ENCODE data around the gene PKNOX2.

Gene PKNOX2

GRCh38 chr11:125313271-125314219, 149.0 kb downstream of the PKNOX2 start:
- Histone ChIP-seq H3K27me3 (no peaks in the 10 kb centered on the region), H3K9ac (no peak overlapping the region), H4K20me1 (no peaks in the 10 kb centered on the region), H3K4me2 (no peak overlapping the region), H3K4me1 (no peaks in the 10 kb centered on the region), H3K27ac (no peak overlapping the region), H3K4me3 (no peak overlapping the region), H3K9me3 (peaks cover 15% of the 10 kb centered on the region), H3K36me3 (no peaks in the 10 kb centered on the region)
- TF ChIP-seq Cebpa-rat (IDR thresholded peaks at IDR 0.05), result no peak

GRCh38 chr11:125314276-125315078, 149.9 kb downstream of the PKNOX2 start:
- H3K36me3 ChIP-seq, result no peaks in the 10 kb centered on the region
- H3K27ac ChIP-seq, result no peak overlapping the region
- no peaks in the 10 kb centered on the region for H4K20me1 ChIP-seq
- no peaks in the 10 kb centered on the region for H3K27me3 ChIP-seq
- H3K9ac ChIP-seq, result no peak overlapping the region
- no peak for TF ChIP-seq Cebpa-rat (IDR thresholded peaks at IDR 0.05)
- no peaks in the 10 kb centered on the region for H3K4me1 ChIP-seq
- H3K4me2 ChIP-seq, result no peak overlapping the region
- no peak overlapping the region for H3K4me3 ChIP-seq
- peaks cover 15% of the 10 kb centered on the region for H3K9me3 ChIP-seq

- Histone ChIP-seq H3K4me3 (no peak overlapping the region), H3K4me1 (no peaks in the 10 kb centered on the region), H3K36me3 (no peaks in the 10 kb centered on the region), H3K4me2 (no peak overlapping the region), H3K27me3 (no peaks in the 10 kb centered on the region), H3K9me3 (peaks cover 15% of the 10 kb centered on the region), H3K27ac (no peak overlapping the region), H4K20me1 (no peaks in the 10 kb centered on the region), H3K9ac (no peak overlapping the region)
- no peak for TF ChIP-seq Cebpa-rat (IDR thresholded peaks at IDR 0.05)
Observed at GRCh38 chr11:125315079-125315740, 150.7 kb downstream of the PKNOX2 start.

- no peaks in the 10 kb centered on the region for H3K27me3 ChIP-seq
- H3K36me3 ChIP-seq, result no peaks in the 10 kb centered on the region
- no peak overlapping the region for H3K4me3 ChIP-seq
Observed at GRCh38 chr11:125317416-125317815, 152.9 kb downstream of the PKNOX2 start.

GRCh38 chr11:125319649-125320048, 155.1 kb downstream of the PKNOX2 start:
- H4K20me1 ChIP-seq, result no peaks in the 10 kb centered on the region
- H3K4me1 ChIP-seq, result no peaks in the 10 kb centered on the region

More at GRCh38 chr11:125317416-125317815, 152.9 kb downstream of the PKNOX2 start:
- Histone ChIP-seq H3K9me3 (peaks cover 15% of the 10 kb centered on the region), H4K20me1 (no peaks in the 10 kb centered on the region), H3K4me2 (no peak overlapping the region), H3K4me1 (no peaks in the 10 kb centered on the region), H3K9ac (no peak overlapping the region), H3K27ac (no peak overlapping the region)
- no peak for TF ChIP-seq Cebpa-rat (IDR thresholded peaks at IDR 0.05)

GRCh38 chr11:125320347-125321076, 156.0 kb downstream of the PKNOX2 start:
- no peaks in the 10 kb centered on the region for H3K27me3 ChIP-seq
- no peaks in the 10 kb centered on the region for H3K36me3 ChIP-seq

More at GRCh38 chr11:125319649-125320048, 155.1 kb downstream of the PKNOX2 start:
- Histone ChIP-seq H3K4me2 (no peak overlapping the region), H3K9ac (no peak overlapping the region), H3K36me3 (no peaks in the 10 kb centered on the region), H3K9me3 (peaks cover 15% of the 10 kb centered on the region), H3K27me3 (no peaks in the 10 kb centered on the region), H3K4me3 (no peak overlapping the region), H3K27ac (no peak overlapping the region)
- TF ChIP-seq Cebpa-rat (IDR thresholded peaks at IDR 0.05), result no peak

GRCh38 chr11:125322289-125322688, 157.7 kb downstream of the PKNOX2 start:
- Histone ChIP-seq H3K4me1 (no peaks in the 10 kb centered on the region), H4K20me1 (no peaks in the 10 kb centered on the region), H3K27me3 (no peaks in the 10 kb centered on the region), H3K4me2 (no peak overlapping the region), H3K4me3 (no peak overlapping the region), H3K36me3 (no peaks in the 10 kb centered on the region), H3K9ac (no peak overlapping the region), H3K9me3 (peaks cover 10% of the 10 kb centered on the region), H3K27ac (no peak overlapping the region)
- no peak for TF ChIP-seq Cebpa-rat (IDR thresholded peaks at IDR 0.05)

More at GRCh38 chr11:125320347-125321076, 156.0 kb downstream of the PKNOX2 start:
- no peaks in the 10 kb centered on the region for H4K20me1 ChIP-seq
- no peak overlapping the region for H3K27ac ChIP-seq
- no peak overlapping the region for H3K9ac ChIP-seq
- H3K9me3 ChIP-seq, result peaks cover 15% of the 10 kb centered on the region
- H3K4me1 ChIP-seq, result no peaks in the 10 kb centered on the region
- TF ChIP-seq Cebpa-rat (IDR thresholded peaks at IDR 0.05), result no peak
- H3K4me3 ChIP-seq, result no peak overlapping the region
- no peak overlapping the region for H3K4me2 ChIP-seq

GRCh38 chr11:125325196-125325595, 160.6 kb downstream of the PKNOX2 start:
- no peaks in the 10 kb centered on the region for H4K20me1 ChIP-seq
- no peak for TF ChIP-seq Cebpa-rat (IDR thresholded peaks at IDR 0.05)
- H3K27ac ChIP-seq, result no peak overlapping the region
- H3K4me1 ChIP-seq, result peaks cover 5% of the 10 kb centered on the region; the same call in 1 of the 2 replicates
- no peak overlapping the region for H3K4me2 ChIP-seq
- H3K9me3 ChIP-seq, result no peaks in the 10 kb centered on the region
- H3K9ac ChIP-seq, result no peak overlapping the region
- no peaks in the 10 kb centered on the region for H3K36me3 ChIP-seq
- no peaks in the 10 kb centered on the region for H3K27me3 ChIP-seq
- no peak overlapping the region for H3K4me3 ChIP-seq

- Histone ChIP-seq H3K4me3 (no peak overlapping the region), H3K9ac (no peak overlapping the region), H4K20me1 (no peaks in the 10 kb centered on the region), H3K36me3 (no peaks in the 10 kb centered on the region), H3K27me3 (no peaks in the 10 kb centered on the region), H3K9me3 (no peaks in the 10 kb centered on the region), H3K4me1 (peaks cover 5% of the 10 kb centered on the region; the same call in 1 of the 2 replicates), H3K4me2 (no peak overlapping the region), H3K27ac (no peak overlapping the region)
- no peak for TF ChIP-seq Cebpa-rat (IDR thresholded peaks at IDR 0.05)
Observed at GRCh38 chr11:125326126-125326525, 161.6 kb downstream of the PKNOX2 start.

All from BLaER1 (cell line).